T-helper 2 cell treated with Interferon-gamma antibody and Interleukin-4, amounts not matched to agents 5 μg/mL and 100 μg/mL, for 36 hours (primary cell): ENCODE results near the gene ABCB6.
A peak's percentile ranks its signal among the peaks of the same experiment; 100 is the strongest.

Experiments used
- DNase-seq: peaks from one replicate; pipeline ENCODE4 v3.0.0; 2021; ENCODE audit warnings: low spot score
- H3K27ac Mint-ChIP-seq: one replicate; pipeline ENCODE4 v1.8.0; 2021; ENCODE audit warnings: mild to moderate bottlenecking, mixed read lengths
- H3K27me3 Mint-ChIP-seq: one replicate; pipeline ENCODE4 v1.8.0; 2021; ENCODE audit warnings: low read depth, mixed read lengths
- H3K36me3 Mint-ChIP-seq: one replicate; pipeline ENCODE4 v1.8.0; 2021; ENCODE audit warnings: low read depth, mixed read lengths
- H3K4me1 Mint-ChIP-seq: one replicate; pipeline ENCODE4 v1.8.0; 2021; ENCODE audit warnings: low read depth, mixed read lengths
- H3K4me3 Mint-ChIP-seq: one replicate; pipeline ENCODE4 v1.8.0; 2022; ENCODE audit warnings: mild to moderate bottlenecking, moderate library complexity, mixed read lengths
- H3K9me3 Mint-ChIP-seq: one replicate; pipeline ENCODE4 v1.8.0; 2021; ENCODE audit warnings: mixed read lengths

The ABCB6 gene

DNA sequence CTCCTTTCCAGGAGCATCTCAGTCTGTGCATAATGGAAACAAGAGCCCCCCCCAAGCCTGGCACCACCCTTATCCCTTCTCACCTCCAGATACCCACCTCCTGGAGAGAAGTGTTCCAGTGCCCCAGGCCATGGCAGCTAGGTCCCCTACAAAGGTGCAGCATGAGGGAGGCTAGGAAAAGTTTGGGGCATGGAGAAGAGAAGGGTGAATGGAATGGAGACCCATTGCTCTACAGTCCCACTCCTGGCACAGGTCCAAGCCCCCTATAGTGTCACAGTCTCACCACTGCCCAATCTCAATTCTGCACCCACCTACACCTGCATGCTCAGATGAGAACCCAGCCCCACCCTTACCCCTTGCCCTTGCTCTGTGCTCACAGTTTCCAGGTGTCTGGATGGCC is 49.8 kb downstream of the ABCB6 start:
- H3K27me3 Mint-ChIP-seq = no peaks in the 10 kb centered on the region
- peaks cover 4% of the 10 kb centered on the region for H3K4me1 Mint-ChIP-seq
- no peak overlapping the region for H3K4me3 Mint-ChIP-seq
- H3K9me3 Mint-ChIP-seq = no peaks in the 10 kb centered on the region
- no peak for DNase-seq
- peaks cover 17% of the 10 kb centered on the region for H3K36me3 Mint-ChIP-seq
- H3K27ac Mint-ChIP-seq = no peak overlapping the region

DNA sequence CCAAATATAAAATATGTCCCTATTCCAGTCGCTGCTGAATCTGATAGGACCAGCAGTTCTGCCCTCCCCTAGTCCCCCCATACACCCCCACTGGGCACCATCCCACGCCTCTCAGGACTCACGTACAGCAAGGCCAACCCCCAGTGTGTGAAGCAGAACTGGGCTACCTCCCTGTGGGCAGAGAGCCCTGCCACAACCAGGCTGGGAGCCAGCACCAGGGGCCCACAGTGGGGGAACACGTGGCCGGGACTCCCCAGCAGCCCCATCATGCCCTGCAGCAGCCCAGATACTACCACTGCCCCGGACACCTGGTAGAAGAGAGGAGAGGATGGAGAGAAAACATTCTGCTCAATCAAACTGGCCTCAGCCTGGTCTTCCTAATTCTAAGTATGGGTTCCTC is 50.2 kb downstream of the ABCB6 start:
- Mint-ChIP-seq H3K27me3 (no peaks in the 10 kb centered on the region), H3K27ac (no peak overlapping the region), H3K36me3 (peaks cover 16% of the 10 kb centered on the region), H3K4me3 (no peak overlapping the region), H3K9me3 (no peaks in the 10 kb centered on the region), H3K4me1 (peaks cover 4% of the 10 kb centered on the region)
- DNase-seq = no peak

DNA sequence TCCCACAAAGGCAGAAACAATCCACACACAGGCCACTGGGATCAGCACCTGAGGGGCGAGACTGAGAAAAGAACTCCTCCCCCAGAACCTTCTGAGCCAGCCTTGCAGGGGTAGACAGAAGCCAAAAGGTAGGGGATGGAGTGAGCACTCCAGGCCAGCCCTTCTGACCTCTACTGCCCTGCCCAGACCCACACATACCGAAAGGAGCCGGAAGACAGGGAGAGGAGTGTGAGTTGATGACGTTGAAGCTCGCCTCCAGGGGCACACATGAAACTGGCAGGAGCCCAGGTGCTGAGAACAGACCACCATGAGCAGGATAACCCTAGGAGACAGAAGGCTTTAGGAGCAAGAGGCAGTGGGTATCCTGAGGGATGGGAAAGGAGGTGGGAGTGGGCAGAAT is 50.8 kb downstream of the ABCB6 start:
- no peak for DNase-seq
- Mint-ChIP-seq H3K4me3 (no peak overlapping the region), H3K27ac (no peak overlapping the region), H3K9me3 (no peaks in the 10 kb centered on the region), H3K27me3 (no peaks in the 10 kb centered on the region), H3K4me1 (peaks cover 4% of the 10 kb centered on the region), H3K36me3 (peaks cover 16% of the 10 kb centered on the region)

DNA sequence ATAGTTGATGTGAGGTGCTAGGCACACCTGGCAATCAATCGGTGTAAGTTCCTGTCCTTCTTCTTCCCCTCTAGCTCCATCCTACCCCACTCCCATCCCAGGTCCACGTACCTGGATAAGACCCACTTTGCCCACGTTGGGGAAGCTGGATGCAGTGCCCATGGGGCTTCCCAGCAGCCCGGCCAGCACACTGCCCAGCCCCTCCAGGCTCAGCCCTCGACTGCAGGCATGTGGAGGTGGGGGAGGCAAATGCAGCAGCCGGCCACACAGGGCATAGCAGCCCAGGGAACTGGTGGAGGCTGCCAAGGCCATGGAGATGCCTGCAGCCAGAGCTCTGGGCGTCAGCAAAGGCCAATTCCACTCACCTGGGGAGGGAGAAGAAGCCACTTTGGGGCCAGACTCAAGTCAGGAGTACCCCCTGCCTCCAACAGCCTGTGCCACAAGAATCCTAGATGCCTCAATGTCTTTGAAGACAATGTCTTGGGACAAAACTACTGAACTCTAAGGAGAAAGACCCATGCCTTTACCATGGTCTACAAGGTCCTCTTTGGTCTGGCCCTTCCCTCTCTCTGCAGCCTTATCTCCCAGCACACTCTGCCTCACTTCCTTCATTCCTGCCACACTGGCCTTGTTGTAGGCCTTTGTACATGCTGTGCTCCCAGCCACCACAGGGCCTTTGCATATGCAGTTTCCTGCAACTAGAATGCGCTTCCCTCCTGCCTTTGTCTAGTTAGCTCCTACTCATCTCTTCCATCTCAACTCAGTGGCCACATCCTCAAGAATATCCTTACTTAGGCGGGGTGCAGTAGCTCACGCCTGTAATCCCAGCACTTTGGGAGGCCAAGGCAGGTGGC is 53.5 kb downstream of the ABCB6 start:
- H3K27me3 Mint-ChIP-seq = no peaks in the 10 kb centered on the region

DNA sequence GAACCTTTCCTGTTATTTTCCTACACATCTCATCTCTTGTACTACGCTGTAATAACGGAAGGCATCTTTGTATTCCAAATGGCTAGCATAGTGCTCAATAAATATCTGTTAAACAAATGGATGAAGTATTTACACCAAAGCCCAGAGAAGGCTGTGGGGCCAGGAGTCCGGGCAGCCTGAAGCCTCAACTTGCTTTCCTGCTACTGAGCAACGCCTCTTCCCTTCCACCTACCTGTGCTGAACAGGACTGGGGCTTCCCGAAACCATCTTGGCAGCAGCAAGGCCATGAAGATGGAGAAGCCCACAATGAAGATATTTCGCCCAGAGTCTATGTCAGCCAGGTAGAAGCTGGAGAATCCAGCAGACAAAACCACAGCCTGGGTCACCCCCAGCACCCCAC is 55.6 kb downstream of the ABCB6 start:
- peaks cover 19% of the 10 kb centered on the region for H3K4me1 Mint-ChIP-seq
- H3K36me3 Mint-ChIP-seq = peaks cover 4% of the 10 kb centered on the region
- no peak overlapping the region for H3K27ac Mint-ChIP-seq
- no peak overlapping the region for H3K4me3 Mint-ChIP-seq
- no peaks in the 10 kb centered on the region for H3K9me3 Mint-ChIP-seq
- DNase-seq = no peak
- H3K27me3 Mint-ChIP-seq = no peaks in the 10 kb centered on the region

More for the DNA sequence above, 53.5 kb downstream of the ABCB6 start:
- Mint-ChIP-seq H3K36me3 (peaks cover 4% of the 10 kb centered on the region), H3K9me3 (no peaks in the 10 kb centered on the region), H3K27ac (no peak overlapping the region), H3K4me3 (no peak overlapping the region), H3K4me1 (peaks cover 8% of the 10 kb centered on the region)
- no peak for DNase-seq

DNA sequence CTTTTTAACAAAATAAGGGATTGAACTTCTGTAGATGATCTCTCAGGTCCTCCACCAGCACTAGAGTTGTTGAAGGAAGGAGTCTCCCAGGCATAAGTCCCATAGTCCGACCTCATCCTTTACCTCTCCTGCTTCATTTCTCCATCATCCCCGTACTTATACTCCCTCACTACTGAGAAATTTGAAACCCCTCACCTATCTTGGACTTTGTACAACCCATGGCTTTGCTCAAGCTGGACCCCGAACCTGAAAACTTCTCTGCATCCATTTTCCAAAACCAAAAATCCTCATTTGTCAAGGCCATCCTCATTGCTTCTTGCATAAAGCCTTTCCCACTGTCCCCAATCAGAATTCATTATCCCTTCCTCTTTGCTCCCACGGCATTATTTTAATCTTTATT is 57.7 kb downstream of the ABCB6 start:
- peak overlapping the region; percentile 94 for H3K4me3 Mint-ChIP-seq
- peak overlapping the region; percentile 96 for H3K27ac Mint-ChIP-seq
- no peak for DNase-seq
- H3K4me1 Mint-ChIP-seq = peaks cover 19% of the 10 kb centered on the region
- no peaks in the 10 kb centered on the region for H3K9me3 Mint-ChIP-seq
- H3K36me3 Mint-ChIP-seq = peaks cover 3% of the 10 kb centered on the region
- no peaks in the 10 kb centered on the region for H3K27me3 Mint-ChIP-seq

DNA sequence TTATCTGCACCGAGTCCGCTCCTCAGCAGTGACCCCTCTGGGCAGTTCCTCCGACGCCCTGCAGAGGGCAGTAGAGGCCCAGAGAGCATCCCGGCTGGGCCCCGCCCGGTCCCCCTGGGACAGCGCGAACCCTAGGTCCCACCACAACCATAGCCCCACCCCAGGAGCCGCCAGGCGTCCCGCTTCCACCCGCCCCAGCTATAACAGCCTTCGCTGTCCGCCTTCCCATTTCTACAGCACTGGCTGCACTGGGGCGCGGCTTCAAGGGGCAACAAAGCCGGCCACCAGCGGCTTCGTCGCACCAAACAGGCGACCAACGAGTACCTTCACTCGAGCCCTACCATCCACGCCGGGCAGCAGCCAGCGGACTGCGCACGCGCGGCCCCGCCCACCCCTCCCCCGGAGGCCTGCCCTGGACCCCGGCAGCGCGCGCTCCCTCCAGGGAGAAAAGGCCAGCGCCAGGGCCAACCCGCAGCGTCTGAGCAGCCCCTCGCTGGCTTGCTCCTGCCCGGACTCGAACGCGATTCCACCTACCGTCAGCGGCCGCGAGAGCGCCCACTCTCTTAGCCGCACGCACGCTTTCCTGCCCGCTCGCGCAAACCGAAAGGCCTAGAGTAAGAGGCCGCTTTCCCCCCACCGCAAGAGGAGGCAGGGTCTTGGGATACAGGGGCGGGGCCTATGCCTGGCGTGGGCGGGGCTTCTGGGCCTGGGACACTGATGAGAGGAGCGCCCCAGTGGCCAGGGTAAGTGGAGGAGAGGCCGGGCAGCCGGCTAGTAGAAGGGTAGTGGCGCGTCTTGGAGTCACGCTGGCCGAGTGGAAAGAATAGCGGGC is 58.4 kb downstream of the ABCB6 start, which contains the start of gene NHEJ1:
Gene NHEJ1 (minus strand): TSS at position 630 of the 832 bp plus-strand sequence. CDS start 2,453 bp downstream, outside the sequence.
- no peaks in the 10 kb centered on the region for H3K27me3 Mint-ChIP-seq
- peaks cover 3% of the 10 kb centered on the region for H3K36me3 Mint-ChIP-seq
- H3K9me3 Mint-ChIP-seq = no peaks in the 10 kb centered on the region
- peak; percentile 95 for DNase-seq
- peaks cover 19% of the 10 kb centered on the region for H3K4me1 Mint-ChIP-seq
- H3K27ac Mint-ChIP-seq = peak within 1 kb of the TSS; percentile 96
- peak within 1 kb of the TSS; percentile 94 for H3K4me3 Mint-ChIP-seq
